Measurements from ENCODE around the gene UGT1A3.

GRCh38 chr2:233772583-233772982 is 43.7 kb downstream of the UGT1A3 start:
- no peak for TF ChIP-seq EP300 (IDR thresholded peaks at IDR 0.05)
- TF ChIP-seq CTCF (IDR thresholded peaks at IDR 0.05) = no peak
- no peak for TF ChIP-seq POLR2A (IDR thresholded peaks at IDR 0.05)
- TF ChIP-seq POLR2AphosphoS5 (IDR thresholded peaks at IDR 0.05) = no peak
